Loucy (cell line): ENCODE data around the gene BANK1.

Experiments used
- H2AFZ ChIP-seq: fragments of 200-600 bp; sonication (generic); 2 replicates; pipeline ENCODE4 v1.6.0; 2016; ENCODE audit warnings: antibody characterized with exemption, mild to moderate bottlenecking, low read length, moderate library complexity
- H3F3A ChIP-seq: fragments of 200-600 bp; 2 replicates; pipeline ENCODE4 v1.6.0; 2016; ENCODE audit warnings: antibody characterized with exemption, low read depth, mild to moderate bottlenecking
- H3K27me3 ChIP-seq: fragments of 200-600 bp; sonication (generic); 2 replicates; pipeline ENCODE4 v1.6.1; 2014; ENCODE audit warnings: low read length, mild to moderate bottlenecking; ENCODE audit not compliant: insufficient read depth, poor library complexity, severe bottlenecking
- H3K36me3 ChIP-seq: fragments of 200-600 bp; sonication (generic); 2 replicates; pipeline ENCODE4 v1.6.1; 2016; ENCODE audit warnings: low read length; ENCODE audit not compliant: insufficient read depth
- H3K4me1 ChIP-seq: fragments of 200-600 bp; sonication (generic); 2 replicates; pipeline ENCODE4 v1.5.1; 2014; ENCODE audit warnings: low read length, mild to moderate bottlenecking; ENCODE audit not compliant: insufficient read depth, poor library complexity, severe bottlenecking
- H3K4me2 ChIP-seq: fragments of 200-600 bp; sonication (generic); 2 replicates; pipeline ENCODE4 v1.6.0; 2014; ENCODE audit warnings: antibody characterized with exemption, low read length, low read depth, mild to moderate bottlenecking; ENCODE audit not compliant: poor library complexity, severe bottlenecking
- H3K4me3 ChIP-seq: fragments of 200-600 bp; sonication (generic); 2 replicates; pipeline ENCODE4 v1.5.1; 2014; ENCODE audit warnings: low read length, mild to moderate bottlenecking, mixed read lengths; ENCODE audit not compliant: poor library complexity, severe bottlenecking
- H3K79me2 ChIP-seq: fragments of 200-600 bp; sonication (generic); 2 replicates; pipeline ENCODE4 v1.6.1; 2014; ENCODE audit warnings: low read length; ENCODE audit not compliant: insufficient read depth
- H3K9ac ChIP-seq: fragments of 200-600 bp; sonication (generic); 2 replicates; pipeline ENCODE4 v1.6.0; 2014; ENCODE audit warnings: mild to moderate bottlenecking, low read depth, low read length, moderate library complexity; ENCODE audit not compliant: poor library complexity, severe bottlenecking
- H3K9me2 ChIP-seq: fragments of 200-600 bp; sonication (generic); replicated peaks from 2 replicates; pipeline ENCODE4 v1.6.1; 2016; ENCODE audit warnings: low read depth, low read length, mixed read lengths
- H3K9me3 ChIP-seq: fragments of 200-600 bp; sonication (generic); 2 replicates; pipeline ENCODE4 v1.6.1; 2014; ENCODE audit warnings: mild to moderate bottlenecking, antibody characterized with exemption, low read length, low read depth; ENCODE audit not compliant: insufficient read depth
- H4K20me1 ChIP-seq: fragments of 200-600 bp; sonication (generic); 2 replicates; pipeline ENCODE4 v1.6.0; 2014; ENCODE audit warnings: antibody characterized with exemption, low read length, mild to moderate bottlenecking; ENCODE audit not compliant: insufficient read depth, poor library complexity, severe bottlenecking
- CTCF ChIP-seq: fragments of 200-600 bp; sonication (generic); conservative IDR thresholded peaks from 2 replicates; pipeline ENCODE4 v1.5.1; 2014; ENCODE audit warnings: mild to moderate bottlenecking, antibody characterized with exemption, low read length
- EZH2phosphoT487 ChIP-seq: fragments of 200-600 bp; IDR thresholded peaks from 2 replicates; pipeline ENCODE4 v1.6.1; 2018; ENCODE audit warnings: antibody characterized with exemption, mild to moderate bottlenecking, moderate library complexity, borderline replicate concordance

The BANK1 gene

GRCh38 chr4:102080184-102080583 lies 289.7 kb downstream of the BANK1 start:
- Histone ChIP-seq H3K36me3 (no peaks in the 10 kb centered on the region), H4K20me1 (no peaks in the 10 kb centered on the region), H3K4me3 (no peak overlapping the region), H3K9me2 (no peaks in the 10 kb centered on the region), H3K27me3 (no peaks in the 10 kb centered on the region), H3K4me2 (no peak overlapping the region), H3F3A (no peaks in the 10 kb centered on the region), H2AFZ (no peak overlapping the region), H3K9me3 (no peaks in the 10 kb centered on the region), H3K4me1 (no peaks in the 10 kb centered on the region), H3K79me2 (no peaks in the 10 kb centered on the region), H3K9ac (no peak overlapping the region)
- TF ChIP-seq EZH2phosphoT487 (no peak), CTCF (no peak)

GRCh38 chr4:102089850-102090621 lies 299.5 kb downstream of the BANK1 start:
- Histone ChIP-seq H3K36me3 (no peaks in the 10 kb centered on the region), H3K9ac (no peak overlapping the region), H3K9me3 (peaks cover 3% of the 10 kb centered on the region; the same call in 1 of the 2 replicates), H3K4me2 (no peak overlapping the region), H3K4me3 (no peak overlapping the region), H3F3A (no peaks in the 10 kb centered on the region), H3K27me3 (no peaks in the 10 kb centered on the region), H3K79me2 (no peaks in the 10 kb centered on the region), H4K20me1 (no peaks in the 10 kb centered on the region), H2AFZ (no peak overlapping the region), H3K4me1 (no peaks in the 10 kb centered on the region), H3K9me2 (no peaks in the 10 kb centered on the region)
- TF ChIP-seq CTCF (no peak), EZH2phosphoT487 (no peak)

- peaks cover 3% of the 10 kb centered on the region; the same call in 1 of the 2 replicates for H3K9me3 ChIP-seq
- no peaks in the 10 kb centered on the region for H3K9me2 ChIP-seq
- H3K36me3 ChIP-seq, result no peaks in the 10 kb centered on the region
- H3K9ac ChIP-seq, result no peak overlapping the region
- no peaks in the 10 kb centered on the region for H3F3A ChIP-seq
- TF ChIP-seq EZH2phosphoT487, result no peak
- TF ChIP-seq CTCF, result no peak
- no peak overlapping the region for H2AFZ ChIP-seq
- H3K4me2 ChIP-seq, result no peak overlapping the region
- no peaks in the 10 kb centered on the region for H3K79me2 ChIP-seq
- H4K20me1 ChIP-seq, result no peaks in the 10 kb centered on the region
- no peak overlapping the region for H3K4me3 ChIP-seq
- H3K4me1 ChIP-seq, result no peaks in the 10 kb centered on the region
- no peaks in the 10 kb centered on the region for H3K27me3 ChIP-seq
Measured at GRCh38 chr4:102091656-102092055, 301.1 kb downstream of the BANK1 start.
